ENCODE results near the gene IER5.

The IER5 gene

GRCh38 chr1:181099152-181100014 lies 10.9 kb downstream of the IER5 start:
- FAIRE-seq = no peak

- no peak for FAIRE-seq
Observed at GRCh38 chr1:181100015-181100905, 11.8 kb downstream of the IER5 start.

- no peak for FAIRE-seq
Observed at GRCh38 chr1:181100934-181101333, 12.4 kb downstream of the IER5 start.

GRCh38 chr1:181101581-181102226 lies 13.2 kb downstream of the IER5 start:
- no peak for FAIRE-seq

- FAIRE-seq = no peak
Observed at GRCh38 chr1:181102841-181103240, 14.3 kb downstream of the IER5 start.

- FAIRE-seq = no peak
Observed at GRCh38 chr1:181103399-181103798, 14.9 kb downstream of the IER5 start.

- no peak for FAIRE-seq
Observed at GRCh38 chr1:181104042-181104789, 15.7 kb downstream of the IER5 start.

GRCh38 chr1:181104790-181105133 lies 16.3 kb downstream of the IER5 start:
- no peak for FAIRE-seq

- no peak for FAIRE-seq
Observed at GRCh38 chr1:181105134-181106021, 16.9 kb downstream of the IER5 start.

- FAIRE-seq = no peak
Observed at GRCh38 chr1:181106022-181106312, 17.5 kb downstream of the IER5 start.

GRCh38 chr1:181106479-181106878 lies 18.0 kb downstream of the IER5 start:
- FAIRE-seq = no peak

GRCh38 chr1:181107711-181108110 lies 19.2 kb downstream of the IER5 start:
- FAIRE-seq = no peak

GRCh38 chr1:181108304-181108867 lies 19.9 kb downstream of the IER5 start:
- FAIRE-seq = no peak

- FAIRE-seq = no peak
Observed at GRCh38 chr1:181110013-181110412, 21.5 kb downstream of the IER5 start.

- FAIRE-seq = no peak
Observed at GRCh38 chr1:181111559-181111958, 23.1 kb downstream of the IER5 start.

GRCh38 chr1:181112071-181112929 lies 23.8 kb downstream of the IER5 start:
- FAIRE-seq = no peak

GRCh38 chr1:181113059-181113641 lies 24.6 kb downstream of the IER5 start:
- FAIRE-seq = no peak

- no peak for FAIRE-seq
Observed at GRCh38 chr1:181114574-181115367, 26.3 kb downstream of the IER5 start.

GRCh38 chr1:181115368-181115684 lies 26.8 kb downstream of the IER5 start:
- no peak for FAIRE-seq

All from endometrium (tissue), 2 donors.